PC-9 (cell line): ENCODE data around the gene SPATA22. TPM values are rescaled to one million over a fixed set of nuclear protein-coding genes. Genes with fewer than 3 reads are reported as not detected.

Source experiments
- BruUV-seq: library from RNA; stranded (reverse); fragments of 400-500 nt; replicated peaks from 2 replicates; lab custom pipeline; 2021; lab: Mats Ljungman, UMichigan
- CTCF ChIA-PET: fragments of 300-600 bp; sonication (Branson Sonifier 250); formaldehyde crosslinking; loops from one replicate; lab custom pipeline; 2022; ENCODE audit warnings: antibody characterized with exemption; lab: Charles Lee
- POLR2A ChIA-PET: fragments of 300-600 bp; sonication (Branson Sonifier 250); formaldehyde crosslinking; loops from one replicate; lab custom pipeline; 2022; ENCODE audit warnings: antibody characterized with exemption; ENCODE audit not compliant: unreplicated experiment; lab: Charles Lee
- DNase-seq, 2 experiments: peaks; one replicate each; pipeline versions ENCODE4 v3.0.0 to v3.0.0-alpha.2; 2015 to 2022; ENCODE audit warnings: mixed read lengths in 1 of 2
- H2AFZ ChIP-seq: fragments of 200-600 bp; sonication (generic); 2 replicates; pipeline ENCODE4 v1.8.1; 2017; ENCODE audit warnings: antibody characterized with exemption
- H3F3A ChIP-seq: fragments of 200-600 bp; sonication (generic); 2 replicates; pipeline ENCODE4 v1.8.1; 2017; ENCODE audit warnings: antibody characterized with exemption, mild to moderate bottlenecking, low read depth; ENCODE audit not compliant: insufficient read depth
- H3K27ac ChIP-seq: fragments of 200-600 bp; sonication (generic); 2 replicates; pipeline ENCODE4 v1.6.1; 2016; ENCODE audit warnings: mixed run types
- H3K27me3 ChIP-seq: fragments of 200-600 bp; sonication (generic); 2 replicates; pipeline ENCODE4 v1.6.1; 2016; ENCODE audit warnings: low read depth, mixed run types; ENCODE audit not compliant: insufficient read depth
- H3K36me3 ChIP-seq: fragments of 200-600 bp; sonication (generic); 2 replicates; pipeline ENCODE4 v1.6.1; 2016; ENCODE audit warnings: low read depth, mixed run types
- H3K4me1 ChIP-seq: fragments of 200-600 bp; sonication (generic); replicated peaks from 2 replicates; pipeline ENCODE4 v1.6.1; 2016; ENCODE audit warnings: mixed run types; ENCODE audit not compliant: insufficient read depth
- H3K4me2 ChIP-seq: fragments of 200-600 bp; sonication (generic); 2 replicates; pipeline ENCODE4 v1.6.1; 2017; ENCODE audit warnings: mixed run types
- H3K4me3 ChIP-seq: fragments of 200-600 bp; sonication (generic); 2 replicates; pipeline ENCODE4 v1.6.1; 2016; ENCODE audit warnings: mixed run types
- H3K79me2 ChIP-seq: fragments of 200-600 bp; sonication (generic); 2 replicates; pipeline ENCODE4 v1.6.1; 2017; ENCODE audit warnings: low read depth, mixed run types
- H3K9me2 ChIP-seq: fragments of 200-600 bp; sonication (generic); 2 replicates; pipeline ENCODE4 v1.8.1; 2017; ENCODE audit warnings: mild to moderate bottlenecking; ENCODE audit not compliant: insufficient read depth
- H3K9me3 ChIP-seq: fragments of 200-600 bp; sonication (generic); 2 replicates; pipeline ENCODE4 v1.8.1; 2016; ENCODE audit warnings: low read depth; ENCODE audit not compliant: insufficient read depth
- H4K20me1 ChIP-seq: fragments of 200-600 bp; sonication (generic); 2 replicates; pipeline ENCODE4 v1.8.1; 2017; ENCODE audit not compliant: insufficient read depth
- CTCF ChIP-seq: fragments of 200-600 bp; sonication (generic); conservative IDR thresholded peaks from 2 replicates; pipeline ENCODE4 v1.6.1; 2017; ENCODE audit warnings: mixed run types, antibody characterized with exemption, mild to moderate bottlenecking, moderate library complexity
- EZH2 ChIP-seq: fragments of 200-600 bp; sonication (generic); IDR thresholded peaks from 2 replicates; pipeline ENCODE4 v1.8.0; 2017; ENCODE audit warnings: antibody characterized with exemption, low read depth
- intact Hi-C: fragments of 100-400 bp; cut with micrococcal nuclease; formaldehyde crosslinking; loops from one replicate; pipeline ENCODE4 v1.10.0; 2022; ENCODE audit not compliant: unreplicated experiment
- total RNA-seq: library from RNA; stranded (reverse); gene quantifications from 2 replicates; pipeline ENCODE4 v1.2.3, GENCODE V29; 2021

The SPATA22 gene
- total RNA-seq, 1 experiment from 2014 or later = not detected

- Histone ChIP-seq H3K79me2 (no peaks in the 10 kb centered on the region), H2AFZ (no peak within 1 kb of the TSS), H3K4me1 (no peaks in the 10 kb centered on the region), H3K4me2 (peak within 1 kb of the TSS; percentile 41), H4K20me1 (no peaks in the 10 kb centered on the region), H3K36me3 (no peaks in the 10 kb centered on the region), H3K4me3 (no peak within 1 kb of the TSS), H3F3A (no peaks in the 10 kb centered on the region), H3K9me3 (no peaks in the 10 kb centered on the region), H3K27me3 (peaks cover 99% of the 10 kb centered on the region), H3K27ac (no peak within 1 kb of the TSS), H3K9me2 (no peaks in the 10 kb centered on the region)
- ChIA-PET POLR2A (no interaction called here), CTCF (no interaction called here)
- no peak for DNase-seq
- TF ChIP-seq CTCF (no peak), EZH2 (no peak)
- BruUV-seq = no TSS peak
- intact Hi-C loops = no loop called here
Observed at GRCh38 chr17:3475812-3476610, 4.4 kb upstream of the SPATA22 start, which contains the start of gene ASPA. Gene ASPA (plus strand): TSS chr17:3475997. CDS start chr17:3476160, 163 bp downstream.

- Histone ChIP-seq H3K79me2 (no peaks in the 10 kb centered on the region), H3K27me3 (peaks cover 99% of the 10 kb centered on the region), H3K4me1 (no peaks in the 10 kb centered on the region), H3F3A (no peaks in the 10 kb centered on the region), H3K36me3 (no peaks in the 10 kb centered on the region), H3K9me3 (no peaks in the 10 kb centered on the region), H3K27ac (no peak overlapping the region), H3K4me2 (no peak overlapping the region), H4K20me1 (no peaks in the 10 kb centered on the region), H3K9me2 (no peaks in the 10 kb centered on the region), H3K4me3 (no peak overlapping the region), H2AFZ (no peak overlapping the region)
- DNase-seq = no peak
- BruUV-seq = no TSS peak
- ChIA-PET CTCF (no interaction called here), POLR2A (no interaction called here)
- TF ChIP-seq EZH2 (no peak), CTCF (no peak)
- intact Hi-C loops = no loop called here
Observed at GRCh38 chr17:3475251-3475685, 3.6 kb upstream of the SPATA22 start.

GRCh38 chr17:3474212-3474611 is 2.6 kb upstream of the SPATA22 start:
- Histone ChIP-seq H2AFZ (no peak overlapping the region), H3K4me1 (no peaks in the 10 kb centered on the region), H3K27me3 (peaks cover 99% of the 10 kb centered on the region), H3K27ac (no peak overlapping the region), H3K9me3 (no peaks in the 10 kb centered on the region), H3K4me2 (no peak overlapping the region), H4K20me1 (no peaks in the 10 kb centered on the region), H3K9me2 (no peaks in the 10 kb centered on the region), H3F3A (no peaks in the 10 kb centered on the region), H3K4me3 (no peak overlapping the region), H3K36me3 (no peaks in the 10 kb centered on the region), H3K79me2 (no peaks in the 10 kb centered on the region)
- intact Hi-C loops = no loop called here
- DNase-seq = no peak
- TF ChIP-seq EZH2 (no peak), CTCF (no peak)
- ChIA-PET POLR2A (no interaction called here), CTCF (no interaction called here)
- no TSS peak for BruUV-seq
